Measurements from ENCODE around the gene POP4. TPM values are rescaled to one million over a fixed set of nuclear protein-coding genes. Genes with fewer than 3 reads are reported as not detected.
A peak's percentile ranks its signal among the peaks of the same experiment; 100 is the strongest.

The POP4 gene
- total RNA-seq, 2 donors from 2014 or later: 94.3 to 108 TPM

- Mint-ChIP-seq H3K4me3 (no peak overlapping the region), H3K27me3 (no peaks in the 10 kb centered on the region), H3K4me1 (ENCODE audit: low read depth in 2 of 2) (peaks cover 7 to 10% of the 10 kb centered on the region in 2 donors), H3K36me3 (no peaks in the 10 kb centered on the region), H3K27ac (no peak overlapping the region), H3K9me3 (no peaks in the 10 kb centered on the region)
- ATAC-seq (no peak), DNase-seq (ENCODE audit: low spot score) (no peak)
Measured at GRCh38 chr19:29658221-29658991, 52.3 kb downstream of the POP4 start.

GRCh38 chr19:29660835-29661234, 54.8 kb downstream of the POP4 start:
- H3K27me3 Mint-ChIP-seq: no peaks in the 10 kb centered on the region
- H3K27ac Mint-ChIP-seq: no peak overlapping the region
- no peak overlapping the region for H3K4me3 Mint-ChIP-seq
- H3K4me1 Mint-ChIP-seq (ENCODE audit: low read depth in 2 of 2): peaks cover 0 to 7% of the 10 kb centered on the region in 2 donors
- H3K36me3 Mint-ChIP-seq: no peaks in the 10 kb centered on the region
- no peaks in the 10 kb centered on the region for H3K9me3 Mint-ChIP-seq
- no peak for ATAC-seq
- no peak for DNase-seq (ENCODE audit: low spot score)

GRCh38 chr19:29662278-29662603, 56.2 kb downstream of the POP4 start:
- Mint-ChIP-seq H3K4me1 (ENCODE audit: low read depth in 2 of 2) (peaks cover 8 to 12% of the 10 kb centered on the region in 2 donors), H3K27ac (no peak overlapping the region), H3K4me3 (no peak overlapping the region), H3K36me3 (no peaks in the 10 kb centered on the region), H3K27me3 (no peaks in the 10 kb centered on the region), H3K9me3 (no peaks in the 10 kb centered on the region)
- no peak for ATAC-seq
- DNase-seq (ENCODE audit: low spot score): no peak

- H3K9me3 Mint-ChIP-seq: no peaks in the 10 kb centered on the region
- no peak overlapping the region for H3K4me3 Mint-ChIP-seq
- no peak overlapping the region for H3K27ac Mint-ChIP-seq
- H3K27me3 Mint-ChIP-seq: no peaks in the 10 kb centered on the region
- no peaks in the 10 kb centered on the region for H3K36me3 Mint-ChIP-seq
- ATAC-seq (no peak), DNase-seq (ENCODE audit: low spot score) (no peak)
- peaks cover 14 to 16% of the 10 kb centered on the region in 2 donors for H3K4me1 Mint-ChIP-seq (ENCODE audit: low read depth in 2 of 2)
Measured at GRCh38 chr19:29662604-29663404, 56.7 kb downstream of the POP4 start.

- Mint-ChIP-seq H3K36me3 (no peaks in the 10 kb centered on the region), H3K27me3 (no peaks in the 10 kb centered on the region), H3K4me3 (peak overlapping the region; percentile 70), H3K9me3 (no peaks in the 10 kb centered on the region), H3K27ac (peak overlapping the region; percentile 59 to 67), H3K4me1 (ENCODE audit: low read depth in 2 of 2) (peaks cover 19 to 25% of the 10 kb centered on the region in 2 donors)
- DNase-seq (ENCODE audit: low spot score) (no peak), ATAC-seq (no peak)
Measured at GRCh38 chr19:29663861-29664752, 58.0 kb downstream of the POP4 start.

GRCh38 chr19:29664753-29665214, 58.7 kb downstream of the POP4 start:
- H3K36me3 Mint-ChIP-seq: no peaks in the 10 kb centered on the region
- H3K27me3 Mint-ChIP-seq: no peaks in the 10 kb centered on the region
- H3K4me1 Mint-ChIP-seq (ENCODE audit: low read depth in 2 of 2): peaks cover 25 to 30% of the 10 kb centered on the region in 2 donors
- ATAC-seq: no peak
- H3K27ac Mint-ChIP-seq: peak overlapping the region; percentile 59 to 67
- H3K4me3 Mint-ChIP-seq: peak overlapping the region; percentile 70
- no peaks in the 10 kb centered on the region for H3K9me3 Mint-ChIP-seq
- DNase-seq (ENCODE audit: low spot score): no peak

- Mint-ChIP-seq H3K4me1 (ENCODE audit: low read depth in 2 of 2) (peaks cover 31 to 36% of the 10 kb centered on the region in 2 donors), H3K4me3 (peak within 1 kb of the TSS; percentile 94), H3K27me3 (no peaks in the 10 kb centered on the region), H3K9me3 (no peaks in the 10 kb centered on the region), H3K36me3 (no peaks in the 10 kb centered on the region), H3K27ac (peak within 1 kb of the TSS; percentile 92 to 93)
- DNase-seq (ENCODE audit: low spot score): peak; percentile 95
- peak; percentile 96 to 97 for ATAC-seq
Measured at GRCh38 chr19:29665215-29665825, 59.2 kb downstream of the POP4 start, which contains the start of gene PLEKHF1. Gene PLEKHF1, plus strand, starts transcription at chr19:29665461. Its CDS starts 8,379 bp downstream, at chr19:29673840.

GRCh38 chr19:29665826-29666577, 59.9 kb downstream of the POP4 start:
- peak overlapping the region; percentile 94 for H3K4me3 Mint-ChIP-seq
- DNase-seq (ENCODE audit: low spot score) (no peak), ATAC-seq (peak in 1 of 2 donors; percentile 0)
- H3K27ac Mint-ChIP-seq: peak overlapping the region; percentile 92 to 93
- H3K9me3 Mint-ChIP-seq: no peaks in the 10 kb centered on the region
- peaks cover 38 to 41% of the 10 kb centered on the region in 2 donors for H3K4me1 Mint-ChIP-seq (ENCODE audit: low read depth in 2 of 2)
- no peaks in the 10 kb centered on the region for H3K27me3 Mint-ChIP-seq
- peaks cover 2% of the 10 kb centered on the region for H3K36me3 Mint-ChIP-seq

Other genes with a start within 250 kb of the POP4 start
- not detected for gene VSTM2B, start 80.3 kb upstream of the POP4 start, total RNA-seq
- 10 to 100 TPM; 15.6 to 17.7 TPM for gene PLEKHF1, start 59.2 kb downstream of the POP4 start, total RNA-seq
- 10 to 100 TPM; 44.8 to 50.8 TPM for gene C19orf12, start 109.0 kb downstream of the POP4 start, total RNA-seq
- 10 to 100 TPM; 16.5 to 33.2 TPM for gene CCNE1, start 205.7 kb downstream of the POP4 start, total RNA-seq

Data from natural killer cell treated with Interleukin-12 subunit alpha and Interleukin-12 subunit beta and Interleukin-15 and Interleukin-18, amount 100 ng/mL, for 72 hours (primary cell).